OCI-LY7 (cell line): ENCODE data around the gene FBXL3.

ENCODE experiments used
- CTCF ChIP-seq: fragments of 200-600 bp; sonication (generic); conservative IDR thresholded peaks from 2 replicates; pipeline ENCODE4 v1.5.1; 2014; ENCODE audit warnings: mild to moderate bottlenecking, antibody characterized with exemption, low read length, moderate library complexity, mixed read lengths
- EZH2phosphoT487 ChIP-seq: fragments of 200-600 bp; sonication (generic); IDR thresholded peaks from 2 replicates; pipeline ENCODE4 v1.6.1; 2018; ENCODE audit warnings: low read depth, borderline replicate concordance, mild to moderate bottlenecking, mixed run types, antibody characterized with exemption, low read length, moderate library complexity, mixed read lengths

- TF ChIP-seq CTCF (no peak), EZH2phosphoT487 (no peak)
These were observed 20.8 kb upstream of the FBXL3 start for GRCh38 chr13:77047649-77048343.
